ENCODE results near the gene ATF5.

ATF5 gene

DNA sequence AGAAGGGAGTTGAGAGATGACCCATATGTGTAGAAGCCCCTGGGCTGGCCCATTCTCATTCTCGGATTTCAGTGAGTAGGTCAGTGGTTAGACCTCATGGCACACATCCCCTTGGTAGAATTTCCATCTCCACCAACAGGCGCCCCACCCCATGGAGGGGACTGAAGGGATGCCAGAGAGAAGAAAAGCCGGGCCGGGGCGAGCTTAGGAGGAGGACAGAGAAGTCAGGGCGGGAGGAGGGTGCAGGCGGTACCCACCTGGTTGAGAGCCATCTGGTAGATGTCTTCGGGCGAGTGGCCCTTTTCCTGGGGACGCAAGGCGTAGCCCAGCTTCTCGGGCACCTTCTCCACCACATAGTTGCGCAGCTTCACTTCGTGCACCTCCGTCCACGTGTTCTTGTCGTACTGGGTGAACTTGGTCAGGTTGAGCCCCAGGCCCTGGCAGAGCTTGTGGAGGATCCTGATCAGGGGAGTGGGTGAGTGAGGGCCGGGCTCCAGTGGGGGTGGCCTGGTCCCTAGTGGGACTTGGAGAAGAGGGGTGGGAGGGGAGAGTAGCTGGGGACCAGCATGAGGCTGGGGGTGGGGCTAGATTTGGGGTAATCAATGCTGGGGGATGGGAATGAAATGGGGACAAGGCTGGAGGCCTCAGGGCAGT, 34.9 kb upstream of the ATF5 start:
- ChIA-PET CTCF (interaction anchor here (0.5 to 1.1 kb wide), 3 partner anchors 230 to 723 kb away, joined by 3 to 4 read pairs (median 3); no protein-coding TSS in a partner anchor), POLR2A (ENCODE audit: low non-redundant PET) (no interaction called here)
- TF ChIP-seq, protein P1, sequence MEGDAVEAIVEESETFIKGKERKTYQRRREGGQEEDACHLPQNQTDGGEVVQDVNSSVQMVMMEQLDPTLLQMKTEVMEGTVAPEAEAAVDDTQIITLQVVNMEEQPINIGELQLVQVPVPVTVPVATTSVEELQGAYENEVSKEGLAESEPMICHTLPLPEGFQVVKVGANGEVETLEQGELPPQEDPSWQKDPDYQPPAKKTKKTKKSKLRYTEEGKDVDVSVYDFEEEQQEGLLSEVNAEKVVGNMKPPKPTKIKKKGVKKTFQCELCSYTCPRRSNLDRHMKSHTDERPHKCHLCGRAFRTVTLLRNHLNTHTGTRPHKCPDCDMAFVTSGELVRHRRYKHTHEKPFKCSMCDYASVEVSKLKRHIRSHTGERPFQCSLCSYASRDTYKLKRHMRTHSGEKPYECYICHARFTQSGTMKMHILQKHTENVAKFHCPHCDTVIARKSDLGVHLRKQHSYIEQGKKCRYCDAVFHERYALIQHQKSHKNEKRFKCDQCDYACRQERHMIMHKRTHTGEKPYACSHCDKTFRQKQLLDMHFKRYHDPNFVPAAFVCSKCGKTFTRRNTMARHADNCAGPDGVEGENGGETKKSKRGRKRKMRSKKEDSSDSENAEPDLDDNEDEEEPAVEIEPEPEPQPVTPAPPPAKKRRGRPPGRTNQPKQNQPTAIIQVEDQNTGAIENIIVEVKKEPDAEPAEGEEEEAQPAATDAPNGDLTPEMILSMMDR (conservative IDR thresholded peaks at IDR 0.05; ENCODE audit: low read depth) = no peak
- no peak for DNase-seq (ENCODE audit: low spot score)
- H3K27ac ChIP-seq = no peak overlapping the region

DNA sequence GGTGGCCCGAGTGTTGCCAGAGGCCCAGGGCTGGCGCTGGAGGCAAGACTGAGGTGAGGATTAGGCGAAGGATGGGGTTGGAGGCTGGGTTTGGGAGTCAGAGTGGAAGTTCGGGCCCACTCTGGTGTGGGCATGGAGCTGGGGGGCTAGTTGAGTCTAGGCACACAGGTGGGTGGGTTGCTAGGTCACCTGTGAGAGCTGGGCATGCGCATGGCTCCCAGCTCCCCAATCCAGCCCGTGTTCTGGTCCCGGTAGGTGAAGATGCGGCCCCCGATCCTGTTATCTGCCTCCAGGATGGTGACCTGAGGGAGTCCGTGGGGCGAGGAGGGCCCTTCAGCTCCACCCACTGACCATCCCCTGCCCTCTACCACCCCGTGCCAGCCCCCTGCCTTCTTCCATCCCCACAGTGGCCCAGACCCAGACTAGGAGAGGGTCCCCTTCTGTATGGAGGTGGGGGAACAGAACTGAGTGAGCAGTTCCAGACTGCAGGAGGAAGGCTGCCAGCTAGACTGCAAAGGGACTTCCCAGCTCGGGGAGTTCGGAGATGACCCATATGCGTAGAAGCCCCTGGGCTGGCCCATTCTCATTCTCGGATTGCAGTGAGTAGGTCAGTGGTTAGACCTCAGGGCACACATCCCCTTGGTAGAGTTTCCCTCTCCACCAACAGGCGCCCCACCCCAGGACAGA, 34.0 kb upstream of the ATF5 start:
- TF ChIP-seq, protein P1 (conservative IDR thresholded peaks at IDR 0.05; ENCODE audit: low read depth) = no peak
- no peak for DNase-seq (ENCODE audit: low spot score)
- ChIA-PET POLR2A (ENCODE audit: low non-redundant PET) (no interaction called here), CTCF (interaction anchor here (0.6 to 1.1 kb wide), 2 partner anchors 45 to 241 kb away, joined by 3 to 4 read pairs; no protein-coding TSS in a partner anchor)
- H3K27ac ChIP-seq = no peak overlapping the region

DNA sequence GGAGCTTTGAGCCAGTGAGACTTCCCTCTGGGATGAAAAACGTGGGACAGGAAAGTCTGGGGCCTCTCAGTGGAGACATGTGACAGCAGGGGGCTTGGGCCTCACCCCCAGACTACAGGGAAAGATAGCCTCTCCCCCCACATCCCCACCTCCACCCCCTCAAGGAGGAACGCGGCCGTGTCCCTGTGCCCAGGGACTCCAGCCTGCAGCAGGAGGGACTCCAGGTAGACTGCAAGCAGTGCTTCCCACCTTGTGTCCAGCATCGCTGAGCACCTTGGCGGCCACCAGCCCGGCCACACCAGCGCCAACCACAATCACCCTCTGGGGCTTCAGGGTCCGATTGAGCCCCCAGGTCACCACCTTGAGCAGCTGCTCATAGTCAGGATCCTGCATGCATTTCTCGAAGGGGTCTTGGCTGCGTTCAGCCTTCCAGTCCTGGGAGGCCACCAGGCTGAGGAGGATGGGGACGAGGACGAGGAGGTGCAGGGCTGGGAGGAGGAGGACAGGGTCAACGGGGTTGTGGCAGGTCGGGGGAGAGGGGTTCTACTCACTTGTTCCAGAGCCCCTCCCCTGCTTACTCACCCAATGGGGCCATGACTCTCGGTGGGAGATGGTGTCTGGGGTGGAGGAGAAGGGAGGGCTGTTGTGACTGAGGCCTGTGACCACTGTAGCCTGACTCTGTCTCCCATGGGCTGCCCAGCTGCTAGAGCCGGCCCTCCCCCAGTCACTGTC, 33.3 kb upstream of the ATF5 start:
- CTCF ChIA-PET = no interaction called here
- DNase-seq (ENCODE audit: low spot score) = no peak
- POLR2A ChIA-PET (ENCODE audit: low non-redundant PET) = no interaction called here
- H3K27ac ChIP-seq = no peak overlapping the region
- TF ChIP-seq, protein P1 (conservative IDR thresholded peaks at IDR 0.05; ENCODE audit: low read depth) = no peak

DNA sequence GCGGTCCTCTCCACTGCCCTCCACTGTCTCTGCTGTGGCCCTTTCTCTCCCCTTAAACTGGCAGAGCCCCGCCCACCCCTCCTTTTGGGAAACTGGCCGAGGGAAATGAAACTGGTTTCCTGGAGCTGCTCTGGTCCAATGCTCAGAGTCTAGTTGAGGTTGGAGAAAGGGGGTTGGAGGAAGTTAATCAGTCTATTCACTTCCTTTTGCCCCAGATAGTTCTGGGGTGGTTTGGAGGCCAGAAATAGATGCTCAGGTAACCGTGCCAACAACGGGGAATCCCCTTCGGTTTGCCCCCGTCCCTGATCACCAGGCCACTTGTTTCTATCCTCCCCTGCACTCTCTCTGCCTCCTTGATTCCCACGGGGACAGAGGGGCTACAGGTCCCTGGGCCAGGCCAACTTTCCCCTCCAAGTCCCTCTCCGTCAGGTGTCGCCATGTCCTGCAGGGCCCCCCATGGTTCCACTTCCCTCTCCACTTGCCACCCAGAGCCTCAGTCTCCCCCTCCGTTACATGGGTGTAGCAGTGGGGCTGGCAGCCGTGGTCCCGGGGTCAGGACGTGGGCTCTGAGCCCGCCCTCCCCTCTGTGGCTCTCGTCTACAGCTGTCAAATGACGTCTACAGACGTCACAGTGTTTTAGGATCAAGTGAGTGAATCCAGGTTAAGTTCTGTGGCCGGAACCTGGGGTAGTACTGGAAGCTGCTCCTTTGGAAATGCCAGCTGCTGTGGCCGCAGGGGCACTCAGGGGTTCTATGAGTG, 32.0 kb upstream of the ATF5 start, which contains the start of gene IL4I1:
IL4I1 (minus strand) TSS at position 25 of the 759 bp plus-strand sequence. CDS start 727 bp downstream, outside the sequence.
- TF ChIP-seq, protein P1 (conservative IDR thresholded peaks at IDR 0.05; ENCODE audit: low read depth) = no peak
- DNase-seq (ENCODE audit: low spot score) = no peak
- ChIA-PET CTCF (interaction anchor here (0.6 kb wide), 2 partner anchors 9 to 168 kb away, joined by 4 to 5 read pairs; no protein-coding TSS in a partner anchor), POLR2A (ENCODE audit: low non-redundant PET) (no interaction called here)
- no peak within 1 kb of the TSS; the same call in 1 of the 2 replicates for H3K27ac ChIP-seq

DNA sequence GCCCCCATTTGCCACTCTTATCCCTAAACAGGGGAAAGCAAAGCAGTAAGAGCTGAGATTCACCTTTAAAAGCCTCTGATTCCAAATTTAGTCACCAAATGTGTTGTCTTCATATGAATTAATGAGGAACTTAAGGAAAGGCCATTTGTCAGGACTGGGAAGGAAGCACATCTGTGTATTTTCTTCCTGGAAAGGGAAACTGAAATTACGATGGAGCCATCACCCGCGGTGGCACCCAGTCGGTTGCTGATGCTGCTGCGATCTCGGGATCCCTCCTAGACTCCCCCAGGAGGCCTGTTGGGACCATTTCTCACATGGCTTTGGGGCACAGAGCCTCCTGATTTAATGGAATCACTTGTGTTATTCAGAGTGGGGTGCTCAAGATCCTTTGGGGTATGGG, 24.9 kb upstream of the ATF5 start:
- ChIA-PET CTCF (no interaction called here), POLR2A (ENCODE audit: low non-redundant PET) (no interaction called here)
- no peak for DNase-seq (ENCODE audit: low spot score)
- TF ChIP-seq, protein P1 (conservative IDR thresholded peaks at IDR 0.05; ENCODE audit: low read depth) = no peak
- H3K27ac ChIP-seq = no peak overlapping the region

Measured in RWPE1 (cell line).